Eye (tissue), 1 donor: ENCODE results near the gene TAF9B.
A peak's percentile ranks its signal among the peaks of the same experiment; 100 is the strongest.
"Not testable (repeated sequence)": the region's sequence is repeated elsewhere in the genome, so short reads cannot be mapped to it uniquely, and the experiment has no call there.

Experiments used
- DNase-seq: peaks from one replicate; pipeline ENCODE4 v3.0.0-alpha.2; 2015

The TAF9B gene, protein sequence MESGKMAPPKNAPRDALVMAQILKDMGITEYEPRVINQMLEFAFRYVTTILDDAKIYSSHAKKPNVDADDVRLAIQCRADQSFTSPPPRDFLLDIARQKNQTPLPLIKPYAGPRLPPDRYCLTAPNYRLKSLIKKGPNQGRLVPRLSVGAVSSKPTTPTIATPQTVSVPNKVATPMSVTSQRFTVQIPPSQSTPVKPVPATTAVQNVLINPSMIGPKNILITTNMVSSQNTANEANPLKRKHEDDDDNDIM

DNA sequence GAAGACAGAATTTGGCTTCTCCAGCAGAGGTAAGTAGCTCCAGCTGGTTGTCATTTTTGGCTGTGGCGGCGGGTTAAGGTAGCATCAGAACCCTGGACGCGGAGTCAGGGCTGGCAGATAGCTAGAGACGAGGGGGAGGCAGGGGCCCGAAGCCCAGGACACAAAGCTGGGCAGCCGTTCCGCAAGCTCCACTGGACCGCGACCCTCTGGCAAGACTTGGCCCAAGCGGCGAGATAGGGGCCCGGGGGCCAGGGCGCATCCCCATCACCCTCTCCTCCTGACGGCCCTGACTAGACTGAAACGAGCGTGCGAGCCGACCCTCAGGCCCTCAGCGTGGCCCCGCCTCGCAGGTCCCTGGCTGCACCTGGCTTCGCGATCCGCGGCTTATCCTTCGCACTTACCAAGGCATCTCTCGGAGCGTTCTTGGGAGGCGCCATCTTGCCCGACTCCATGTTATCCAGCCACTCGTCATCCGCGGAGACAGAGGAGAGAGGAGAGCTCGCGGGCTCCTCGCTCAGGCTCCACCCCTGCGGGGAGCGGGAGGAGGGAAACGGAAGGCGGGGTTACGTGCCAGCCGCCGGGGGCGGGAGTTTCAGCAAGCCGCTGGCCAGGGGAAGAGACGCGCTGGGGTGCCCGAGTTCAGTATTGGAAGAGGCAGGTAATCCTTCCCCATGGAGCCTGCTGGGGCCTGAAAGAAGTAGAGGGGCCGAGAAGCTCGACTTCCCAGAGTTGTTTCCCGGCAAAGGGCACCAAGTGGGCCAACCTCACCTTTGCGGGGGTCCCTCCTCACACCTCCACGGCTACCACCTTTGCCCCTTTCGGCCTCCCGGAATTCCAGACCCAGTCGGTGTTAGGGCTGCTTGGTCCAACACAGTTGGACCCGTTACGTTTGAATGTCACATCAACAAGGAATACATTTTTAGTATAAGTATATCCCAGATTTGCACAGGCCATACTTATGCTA, at the start of gene TAF9B:
TAF9B (minus strand) TSS at position 491 of the 964 bp plus-strand sequence; CDS start at position 452, 39 bp downstream.
- DNase-seq, result peak; percentile 91

DNA sequence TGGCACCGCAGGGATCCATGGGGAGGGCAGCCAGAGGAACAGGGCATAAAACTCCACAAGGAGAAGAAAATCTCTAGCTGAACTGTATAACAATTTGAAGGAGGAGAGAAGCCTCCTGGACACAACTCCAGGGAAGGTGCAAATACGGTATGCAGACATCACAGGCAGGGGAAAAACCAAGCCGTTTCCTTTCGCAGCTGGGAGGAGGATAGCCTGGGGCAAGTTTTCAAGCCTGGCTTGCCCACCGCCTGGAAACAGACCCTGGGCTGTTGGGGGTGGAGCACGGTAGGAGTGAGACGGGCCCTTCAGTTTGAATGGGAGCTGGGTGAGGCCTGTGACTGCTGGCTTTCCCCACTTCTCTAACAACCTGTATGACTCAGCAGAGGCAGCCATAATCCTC, 43.4 kb upstream of the TAF9B start:
- no peak for DNase-seq

DNA sequence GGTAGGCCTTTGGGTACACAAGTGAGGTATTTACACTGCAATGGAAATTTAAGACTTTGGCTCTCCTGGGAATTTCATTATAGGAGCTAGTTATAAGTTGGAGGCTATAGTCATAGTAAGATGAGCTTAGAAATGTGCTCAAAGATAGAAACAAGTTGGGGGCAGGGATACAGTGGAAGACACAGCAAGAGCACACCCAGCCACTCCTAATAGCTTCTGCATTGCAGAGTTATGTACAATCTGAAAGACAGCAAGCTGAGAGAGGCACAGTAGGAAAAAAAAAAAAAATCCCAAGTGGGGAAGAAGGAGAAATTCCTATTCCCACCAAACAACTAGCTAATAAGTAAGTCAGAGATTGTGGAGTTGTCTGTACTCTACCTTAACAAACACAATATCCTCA, 41.9 kb upstream of the TAF9B start:
- DNase-seq, result no peak

DNA sequence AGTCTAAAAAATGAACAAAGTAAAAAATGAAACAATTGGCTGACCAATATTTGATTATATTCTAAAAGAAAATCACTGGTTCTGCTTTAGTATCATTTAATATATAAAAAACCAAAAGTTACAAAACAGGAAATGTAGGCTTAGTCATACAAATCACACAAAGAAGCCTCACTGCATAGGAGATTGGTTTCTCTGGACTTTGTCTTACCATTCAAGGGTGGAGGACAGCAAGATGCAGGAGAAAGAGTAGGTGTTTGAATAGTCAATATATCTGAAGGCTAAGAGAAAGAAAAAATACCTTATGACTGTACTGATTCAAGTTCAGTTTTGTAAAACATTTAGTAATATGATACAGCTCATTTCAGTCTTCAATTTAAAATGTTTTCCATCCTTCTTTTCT, 28.6 kb upstream of the TAF9B start:
- DNase-seq, result no peak

DNA sequence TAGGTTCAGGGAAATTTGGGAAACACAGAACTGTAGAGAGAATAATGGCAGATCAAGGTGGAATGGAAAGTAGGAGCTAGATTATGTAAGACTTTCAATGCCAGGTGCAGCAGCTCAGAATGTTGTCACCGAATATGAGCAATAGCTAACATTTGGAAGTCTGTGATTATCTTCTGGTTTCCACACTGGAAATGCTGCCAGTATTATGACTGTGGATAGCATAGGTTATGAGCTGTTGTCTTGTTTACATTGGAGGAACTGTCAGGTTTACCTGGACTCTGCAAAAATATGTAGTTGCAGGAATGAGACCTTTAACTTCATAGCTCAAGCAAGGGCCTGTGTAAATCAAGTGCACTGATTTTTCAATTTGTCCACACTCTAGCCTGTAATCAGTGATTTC, 26.0 kb upstream of the TAF9B start:
- DNase-seq, result no peak

DNA sequence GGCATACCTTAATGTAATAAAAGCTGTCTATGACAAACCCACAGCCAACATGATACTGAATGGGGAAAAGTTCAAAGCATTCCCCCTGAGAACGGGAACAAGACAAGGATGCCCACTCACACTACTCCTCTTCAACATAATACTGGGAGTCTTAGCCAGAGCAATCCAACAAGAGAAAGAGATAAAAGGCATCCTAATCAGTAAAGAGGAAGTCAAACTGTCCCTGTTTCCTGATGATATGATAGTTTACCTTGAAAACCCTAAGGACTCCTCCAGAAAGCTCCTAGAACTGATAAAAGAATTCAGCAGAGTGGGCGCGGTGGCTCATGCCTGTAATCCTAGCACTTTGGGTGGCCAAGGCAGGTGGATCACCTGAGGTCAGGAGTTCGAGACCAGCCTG, 23.7 kb upstream of the TAF9B start:
- not testable (repeated sequence) for DNase-seq

DNA sequence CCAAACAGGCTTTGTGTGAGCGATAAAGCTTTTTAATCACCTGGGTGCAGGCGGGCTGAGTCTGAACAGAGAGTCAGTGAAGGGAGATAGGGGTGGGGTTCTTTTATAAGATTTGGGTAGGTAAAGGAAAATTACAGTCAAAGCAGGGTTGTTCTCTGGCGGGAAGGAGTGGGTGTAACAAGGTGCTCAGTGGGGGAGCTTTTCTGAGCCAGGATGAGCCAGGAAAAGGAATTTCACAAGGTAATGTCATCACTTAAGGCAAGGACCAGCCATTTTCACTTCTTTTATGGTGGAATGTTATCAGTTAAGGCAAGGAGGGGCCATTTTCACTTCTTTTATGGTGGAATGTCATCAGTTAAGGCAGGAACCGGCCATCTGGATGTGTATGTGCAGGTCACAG, 21.3 kb upstream of the TAF9B start:
- DNase-seq, result not testable (repeated sequence)

DNA sequence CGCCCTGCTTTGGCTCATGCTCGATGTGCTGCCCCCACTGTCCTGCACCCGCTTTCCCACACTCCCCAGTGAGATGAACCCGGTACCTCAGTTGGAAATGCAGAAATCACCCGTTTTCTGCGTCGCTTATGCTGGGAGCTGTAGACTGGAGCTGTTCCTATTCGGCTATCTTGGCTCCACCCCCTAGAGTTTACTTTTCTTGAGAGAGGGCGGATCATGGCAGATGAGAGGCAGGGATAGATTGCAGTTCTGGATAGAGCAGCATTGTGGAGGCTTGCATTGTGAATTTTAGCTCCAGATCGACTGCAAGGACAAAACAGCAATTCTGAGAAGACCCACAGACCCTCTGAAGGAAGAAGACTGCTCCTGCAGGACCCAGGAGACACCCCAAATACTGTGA, 18.4 kb upstream of the TAF9B start:
- DNase-seq, result not testable (repeated sequence)

DNA sequence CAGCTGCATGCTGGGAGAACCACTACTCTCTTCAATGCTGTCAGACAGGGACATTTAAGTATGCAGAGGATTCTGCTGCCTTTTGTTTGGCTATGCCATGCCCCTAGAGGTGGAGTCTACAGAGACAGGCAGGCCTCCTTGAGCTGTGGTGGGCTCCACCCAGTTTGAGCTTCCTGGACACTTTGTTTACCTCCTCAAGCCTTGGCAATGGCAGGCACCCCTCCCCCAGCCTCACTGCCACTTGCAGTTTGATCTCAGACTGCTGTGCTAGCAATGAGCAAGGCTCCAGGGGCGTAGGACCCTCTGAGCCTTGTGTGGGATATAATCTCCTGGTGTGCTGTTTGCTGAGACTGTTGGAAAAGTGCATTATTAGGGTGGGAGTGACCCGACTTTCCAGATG, 17.9 kb upstream of the TAF9B start:
- DNase-seq, result not testable (repeated sequence)

DNA sequence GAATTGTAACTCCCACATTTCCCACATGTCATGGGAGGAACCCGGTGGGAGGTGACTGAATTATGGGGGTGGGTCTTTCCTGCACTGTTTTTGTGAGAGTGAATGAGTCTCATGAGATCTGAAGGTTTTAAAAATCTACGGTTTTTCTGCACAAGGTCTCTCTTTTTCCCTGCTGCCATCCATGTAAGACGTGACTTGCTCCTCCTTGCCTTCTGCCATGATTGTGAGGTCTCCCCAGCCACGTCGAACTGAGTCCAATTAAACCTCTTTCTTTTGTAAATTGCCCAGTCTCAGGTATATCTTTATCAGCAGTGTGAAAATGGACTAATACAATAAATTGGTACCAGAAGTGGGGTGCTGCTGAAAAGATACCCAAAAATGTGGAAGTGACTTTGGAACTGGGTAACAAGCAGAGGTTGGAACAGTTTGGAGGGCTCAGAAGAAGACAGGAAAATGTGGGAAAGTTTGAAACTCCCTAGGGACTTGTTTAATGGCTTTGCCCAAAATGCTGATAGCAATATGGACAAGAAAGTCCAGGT, 7.6 kb upstream of the TAF9B start:
- not testable (repeated sequence) for DNase-seq

DNA sequence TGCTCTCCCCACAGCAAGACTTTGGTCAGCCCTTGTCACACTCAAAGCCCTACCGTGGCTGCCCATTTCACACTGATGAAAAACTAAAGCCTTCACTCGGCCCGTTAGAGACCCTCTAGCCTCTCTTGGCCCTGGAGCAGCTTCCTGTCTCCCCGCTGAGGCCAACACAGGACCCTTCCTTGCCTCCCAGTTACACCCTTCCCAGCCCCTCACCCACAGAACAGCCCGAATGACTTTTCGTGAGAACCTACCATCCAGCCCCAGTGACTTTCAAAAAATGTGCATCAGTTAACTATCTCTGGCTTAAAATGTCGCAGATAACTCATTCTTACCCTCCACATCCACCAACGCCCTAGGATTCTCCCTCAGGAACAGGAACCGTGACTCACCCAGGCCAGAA, 756 bp upstream of the TAF9B start:
- no peak for DNase-seq

DNA sequence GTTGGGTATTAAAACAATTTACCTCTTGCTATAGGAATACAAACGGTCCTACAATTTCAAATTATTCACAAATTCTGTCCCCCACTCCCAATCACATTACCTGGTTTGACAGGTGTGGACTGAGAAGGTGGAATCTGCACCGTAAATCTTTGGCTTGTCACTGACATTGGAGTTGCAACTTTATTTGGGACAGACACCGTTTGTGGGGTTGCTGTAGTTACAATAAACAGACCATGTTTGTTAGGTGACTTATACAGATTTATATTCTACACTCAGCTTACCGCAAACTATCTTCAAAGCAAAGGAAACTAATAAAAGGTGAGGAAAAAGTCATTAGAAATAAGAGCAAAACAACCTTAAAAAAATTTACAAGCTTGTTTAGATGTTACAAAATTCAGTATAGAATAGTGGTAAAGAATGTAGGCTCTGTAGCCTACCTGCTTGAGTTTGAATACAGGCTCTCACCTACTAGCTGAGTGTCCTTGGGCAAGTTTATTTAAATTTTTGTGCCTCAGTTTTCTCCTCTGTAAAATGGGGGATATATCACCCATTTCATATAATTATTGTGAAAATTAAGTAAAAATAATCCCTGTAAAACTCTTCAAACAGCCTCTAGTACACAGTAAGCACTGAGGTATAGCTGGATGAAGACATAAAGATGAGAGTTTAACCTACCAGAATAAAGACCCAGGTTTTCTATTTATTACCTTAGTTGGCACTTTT, 6.1 kb downstream of the TAF9B start:
- no peak for DNase-seq

DNA sequence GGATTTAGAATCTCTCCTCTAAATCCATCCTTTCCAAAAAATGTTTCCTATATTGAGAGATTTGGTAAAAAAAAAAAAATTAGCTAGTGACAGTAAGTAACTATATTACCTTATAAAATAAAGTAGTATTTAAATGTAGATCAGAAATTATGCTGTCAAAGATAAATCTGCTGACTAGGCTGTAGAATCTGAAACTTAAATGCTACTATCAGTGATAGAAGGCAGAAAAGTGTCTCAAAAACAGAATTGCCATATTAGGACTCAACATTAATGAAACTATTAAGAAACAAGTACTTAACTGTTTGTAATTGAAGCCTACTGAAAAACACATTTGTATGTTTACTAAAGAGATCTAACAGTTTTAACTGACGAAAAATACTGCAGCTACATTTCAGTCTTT, 8.3 kb downstream of the TAF9B start:
- DNase-seq, result no peak

DNA sequence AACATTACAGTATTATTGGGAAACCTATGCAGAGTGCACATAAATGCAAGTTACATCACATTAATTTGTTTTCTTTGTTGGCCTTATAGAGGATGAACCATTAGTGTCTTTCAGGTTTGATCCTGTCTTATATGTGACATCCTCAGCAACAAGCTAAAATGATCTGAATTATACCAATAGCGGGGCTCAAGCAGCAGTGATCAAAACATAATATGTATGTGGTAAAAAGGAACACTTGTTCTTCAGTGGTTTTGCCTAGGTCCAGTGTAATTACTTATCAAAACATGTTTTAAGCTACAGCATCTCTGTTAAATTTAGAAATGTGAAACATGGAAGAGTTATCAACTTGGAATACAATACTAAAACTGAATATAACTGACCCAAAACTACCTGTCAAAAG, 9.1 kb downstream of the TAF9B start:
- DNase-seq, result no peak

DNA sequence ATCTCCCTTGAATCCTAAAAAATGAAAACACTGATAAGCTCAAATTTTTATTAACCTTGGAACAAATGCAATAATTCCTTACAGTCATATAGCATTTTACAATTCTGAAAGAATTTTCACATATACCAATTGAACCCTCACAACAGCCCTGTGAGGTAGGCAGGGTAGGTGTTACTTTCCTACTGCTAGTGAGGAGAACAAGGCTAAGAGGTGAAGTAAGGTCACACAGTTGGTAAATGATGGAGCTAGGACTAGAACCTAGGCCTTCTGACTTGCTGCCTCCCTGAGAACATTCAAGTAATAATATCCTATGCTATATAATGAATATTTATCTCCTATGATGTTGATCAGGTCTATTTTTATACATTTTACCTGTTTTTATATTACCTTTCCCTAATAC, 9.7 kb downstream of the TAF9B start:
- no peak for DNase-seq

DNA sequence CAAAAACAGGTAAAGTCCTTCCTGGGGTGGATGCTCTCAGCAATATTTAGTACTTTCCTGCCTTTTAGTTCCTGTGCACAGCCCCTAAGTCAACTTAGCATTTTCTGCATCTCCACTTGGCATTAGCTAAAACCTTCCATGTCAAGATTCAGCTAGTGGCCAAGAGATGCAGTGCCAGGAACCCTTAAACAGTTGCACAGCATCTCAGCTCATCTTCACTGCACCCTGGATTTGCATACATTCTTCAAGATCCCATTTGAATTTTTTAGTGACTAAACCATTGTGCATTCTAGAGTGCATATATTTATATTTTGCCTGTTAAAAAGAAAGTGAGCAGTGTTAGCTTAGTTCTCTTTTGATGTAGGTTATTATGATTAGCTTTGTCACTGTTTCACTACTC, 13.7 kb downstream of the TAF9B start:
- not testable (repeated sequence) for DNase-seq

DNA sequence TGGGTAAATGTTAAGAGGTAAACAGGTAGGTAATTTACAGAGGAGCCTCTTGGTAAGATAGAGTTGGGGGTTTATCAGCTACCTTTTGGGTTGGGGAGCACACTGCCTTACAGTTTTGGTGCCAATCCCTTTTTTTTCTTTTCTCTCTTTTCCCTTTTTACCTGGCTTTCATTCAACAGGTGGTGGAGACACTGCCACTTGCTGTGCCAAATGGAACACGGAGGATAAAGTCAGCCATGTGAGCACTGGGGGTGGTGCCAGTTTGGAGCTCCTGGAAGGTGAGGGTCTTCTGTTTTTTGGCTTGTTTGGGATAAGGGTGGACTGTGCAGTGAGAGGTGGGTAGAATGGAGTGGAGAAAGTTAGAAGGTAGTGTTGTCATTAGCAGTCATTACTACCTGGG, 14.3 kb downstream of the TAF9B start:
- no peak for DNase-seq

DNA sequence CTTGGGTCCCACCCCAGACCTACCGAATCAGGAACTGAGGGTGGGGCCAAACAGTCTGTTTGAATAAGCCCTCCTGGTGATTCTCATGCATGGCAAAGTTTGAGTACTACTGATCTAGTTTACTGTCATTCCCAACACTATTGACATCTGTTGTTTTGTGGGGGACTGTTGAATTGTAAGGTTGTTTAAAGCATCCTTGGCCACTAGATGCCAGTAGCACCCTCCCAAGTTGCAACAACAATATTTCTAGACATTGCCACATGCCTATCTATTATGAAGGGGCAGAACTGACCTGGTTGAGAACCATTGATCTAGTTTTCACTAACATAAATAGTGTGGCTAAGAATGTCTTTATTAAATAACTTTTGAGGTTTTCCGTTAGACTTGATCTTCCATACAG, 15.1 kb downstream of the TAF9B start:
- no peak for DNase-seq

DNA sequence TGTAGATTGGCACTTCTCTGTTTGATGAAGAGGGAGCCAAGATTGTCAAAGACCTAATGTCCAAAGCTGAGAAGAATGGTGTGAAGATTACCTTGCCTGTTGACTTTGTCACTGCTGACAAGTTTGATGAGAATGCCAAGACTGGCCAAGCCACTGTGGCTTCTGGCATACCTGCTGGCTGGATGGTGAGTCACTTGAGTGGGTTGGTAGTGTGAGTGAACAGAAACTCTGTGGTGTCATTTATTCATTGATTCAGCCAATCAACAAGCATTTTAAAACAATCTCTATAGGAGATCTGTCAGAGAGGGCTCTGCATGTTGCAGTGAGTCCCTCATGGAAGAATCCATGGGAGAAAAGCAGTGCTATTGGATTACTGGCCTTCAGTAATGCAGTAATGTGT, 16.3 kb downstream of the TAF9B start:
- no peak for DNase-seq

DNA sequence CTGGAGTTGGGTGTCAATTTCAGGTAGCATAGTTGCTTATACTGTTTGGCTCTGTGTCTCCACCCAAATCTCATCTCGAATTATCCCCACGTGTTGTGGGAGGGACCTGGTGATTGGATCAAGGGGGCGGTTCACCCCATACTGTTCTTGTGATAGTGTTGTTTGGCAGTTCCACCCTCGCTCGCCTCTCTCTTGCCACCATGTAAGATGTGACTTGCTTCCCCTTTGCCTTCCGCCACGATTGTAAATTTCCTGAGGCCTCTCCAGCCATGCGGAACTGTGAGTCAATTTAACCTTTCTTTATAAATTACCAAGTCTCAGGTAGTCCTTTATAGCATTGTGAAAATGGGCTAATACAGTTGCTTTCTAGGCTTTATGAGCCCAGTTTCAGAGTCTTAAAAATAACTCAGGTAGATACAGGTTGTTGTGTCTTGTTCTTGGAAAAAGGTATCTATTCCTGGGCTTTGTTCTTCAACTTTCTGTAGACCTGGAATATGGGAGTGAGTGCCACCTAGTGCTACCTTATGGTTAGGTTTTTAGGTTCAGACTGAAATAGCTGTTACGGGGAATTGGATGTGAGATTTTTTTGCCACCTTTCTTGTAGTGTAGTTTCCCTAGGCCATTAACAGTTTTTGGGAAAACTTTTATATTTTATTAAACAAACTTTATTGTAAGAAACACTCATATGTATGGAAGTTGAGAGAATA, 19.8 kb downstream of the TAF9B start:
- DNase-seq, result no peak

DNA sequence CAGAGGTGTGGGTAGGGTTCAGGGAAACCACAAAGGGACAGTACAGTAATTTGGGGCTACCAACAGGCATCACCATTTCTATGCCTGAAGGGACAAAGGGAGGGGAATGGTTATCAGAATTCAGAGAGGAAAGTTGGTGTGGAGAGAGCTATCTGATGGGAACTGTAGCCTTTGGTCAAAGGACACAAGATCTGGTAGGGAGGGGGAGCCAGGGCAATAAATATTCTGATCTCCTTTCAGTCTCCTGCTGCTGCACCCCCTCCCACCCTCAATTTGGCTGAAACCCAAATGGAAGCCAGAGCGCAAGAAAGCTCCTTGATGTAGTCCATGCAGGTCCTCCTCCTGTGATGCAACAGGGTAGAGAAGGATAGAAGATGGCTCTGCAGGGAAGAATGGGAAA, 20.8 kb downstream of the TAF9B start:
- no peak for DNase-seq

DNA sequence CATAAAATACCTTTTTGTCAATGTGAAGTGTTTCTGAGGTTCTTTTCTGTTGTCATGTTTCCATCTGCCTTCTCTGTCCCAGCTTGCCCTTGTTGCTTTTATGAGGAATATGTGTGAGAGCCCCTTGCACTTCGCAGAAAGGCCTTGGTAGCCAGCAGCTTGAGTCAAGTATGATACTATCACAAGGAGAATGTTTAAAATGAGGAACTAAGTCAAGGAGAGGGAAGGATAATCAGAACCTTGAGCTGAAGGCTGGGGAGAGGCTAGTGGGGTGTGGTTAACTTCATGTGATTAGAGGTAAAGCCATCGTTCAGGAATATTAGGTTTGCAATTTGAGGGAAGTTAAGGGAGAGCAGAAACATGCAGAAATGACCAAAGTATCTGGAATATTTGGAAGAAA, 22.7 kb downstream of the TAF9B start:
- no peak for DNase-seq

DNA sequence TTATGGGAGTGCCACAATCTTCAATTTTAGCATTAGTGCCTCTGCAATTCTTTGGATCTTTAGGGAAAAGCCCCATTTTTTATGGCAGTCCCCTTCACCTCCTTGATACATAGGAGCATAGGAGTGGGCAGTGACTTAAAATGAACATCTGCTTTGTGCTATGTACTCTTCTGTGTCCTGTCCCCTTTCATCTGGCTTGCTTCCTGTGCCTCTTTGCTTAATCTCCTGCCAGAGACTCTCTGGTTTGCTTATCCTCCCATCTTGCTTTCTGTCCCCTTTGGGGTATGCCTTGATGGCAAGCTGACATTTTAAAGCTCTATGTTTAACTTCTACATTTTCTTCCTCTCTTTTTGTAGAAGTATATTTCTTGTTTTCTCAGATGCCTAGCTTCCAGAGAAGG, 23.1 kb downstream of the TAF9B start:
- DNase-seq, result no peak
